HepG2 (cell line): ENCODE results near the gene RARG. TPM values are rescaled to one million over a fixed set of nuclear protein-coding genes. Genes with fewer than 3 reads are reported as not detected.
A peak's percentile ranks its signal among the peaks of the same experiment; 100 is the strongest.

Experiments
- ATAC-seq: fragments of 200-7000 bp; cut with Tn5 transposase; 3 replicates; pipeline ENCODE4 v1.9.1; 2020; ENCODE audit warnings: mild to moderate bottlenecking, moderate library complexity
- BruUV-seq: library from RNA; stranded (reverse); fragments of 400-500 nt; replicated peaks from 2 replicates; lab custom pipeline; 2021; lab: Mats Ljungman, UMichigan
- CTCF ChIA-PET: fragments of 300-600 bp; formaldehyde crosslinking; extraction: SDS; loops from one replicate; lab custom pipeline; 2021; ENCODE audit warnings: low total read pairs, inconsistent platforms, low intra/inter-chr PET ratio; lab: Yijun Ruan, JAX
- POLR2A ChIA-PET: fragments of 350-600 bp; sonication (Branson Sonifier 250); formaldehyde crosslinking; loops from one replicate; lab custom pipeline; 2020; ENCODE audit warnings: antibody characterized with exemption, inconsistent platforms; lab: Yijun Ruan, JAX
- DNase-seq: peaks from one replicate; pipeline ENCODE4 v3.0.0-alpha.2; 2015; ENCODE audit warnings: low spot score
- FAIRE-seq: peaks from 3 replicates; lab custom pipeline; 2011; peaks lifted over from hg19 to GRCh38; lab: Jason Lieb, UNC
- H2AFZ ChIP-seq: one replicate; pipeline ENCODE4 v1.6.1; 2011; ENCODE audit warnings: low read length, inconsistent platforms
- H3K27ac ChIP-seq: fragments of 300-600 bp; 3 replicates; pipeline ENCODE4 v1.8.0; 2011; ENCODE audit warnings: mixed run types, mild to moderate bottlenecking, mixed read lengths, low read length, inconsistent platforms; ENCODE audit not compliant: insufficient read depth; ENCODE audit errors: extremely low read length
- H3K27me3 ChIP-seq, 2 experiments: fragments of 200-600 bp in 1 of 2; 2 replicates in 1 of 2; 3 replicates in 1 of 2; pipeline versions ENCODE4 v1.6.0 to v1.8.0; 2011; ENCODE audit warnings: low read length in 2 of 2, mild to moderate bottlenecking in 2 of 2, moderate library complexity in 2 of 2, inconsistent platforms in 1 of 2; ENCODE audit not compliant: insufficient read depth in 2 of 2, control insufficient read depth in 1 of 2
- H3K36me3 ChIP-seq, 2 experiments: fragments of 200-600 bp in 1 of 2; replicated peaks in 1 of 2; 2 replicates in 1 of 2; 3 replicates in 1 of 2; pipeline versions ENCODE4 v1.5.1 to v1.8.0; 2011; ENCODE audit warnings: low read length in 2 of 2, inconsistent platforms in 1 of 2; ENCODE audit not compliant: insufficient read depth in 2 of 2, control insufficient read depth in 1 of 2
- H3K4me1 ChIP-seq: 2 replicates; pipeline ENCODE4 v1.5.1; 2012; ENCODE audit warnings: low read length, inconsistent platforms; ENCODE audit not compliant: insufficient read depth
- H3K4me2 ChIP-seq: 2 replicates; pipeline ENCODE4 v1.6.0; 2011; ENCODE audit warnings: low read depth, low read length, inconsistent platforms
- H3K4me3 ChIP-seq, 3 experiments: fragments of 200-600 bp in 1 of 3; sonication (generic), shearing (Covaris generic) in 1 of 3; replicated peaks in 1 of 3; 2 replicates each; pipeline ENCODE4 v1.5.1; 2011 to 2016; ENCODE audit warnings: low read length in 3 of 3, inconsistent platforms in 2 of 3, low read depth in 2 of 3, mild to moderate bottlenecking in 2 of 3, control low read depth in 1 of 3, mixed read lengths in 1 of 3; ENCODE audit not compliant: insufficient read depth in 1 of 3
- H3K79me2 ChIP-seq: one replicate; pipeline ENCODE4 v1.6.1; 2011; ENCODE audit warnings: low read length, inconsistent platforms; ENCODE audit not compliant: insufficient read depth
- H3K9ac ChIP-seq: 2 replicates; pipeline ENCODE4 v1.6.0; 2011; ENCODE audit warnings: mild to moderate bottlenecking, low read depth, low read length, inconsistent platforms; ENCODE audit not compliant: insufficient read depth
- H3K9me3 ChIP-seq: 2 replicates; pipeline ENCODE4 v1.5.1; 2012; ENCODE audit warnings: mild to moderate bottlenecking, low read length
- H4K20me1 ChIP-seq: 2 replicates; pipeline ENCODE4 v1.6.0; 2011; ENCODE audit warnings: inconsistent platforms, mild to moderate bottlenecking, low read length, moderate library complexity; ENCODE audit not compliant: insufficient read depth
- IKZF4 ChIP-seq: sonication (generic); formaldehyde crosslinking; IDR thresholded peaks from 2 replicates; pipeline ENCODE4 v1.5.1; 2020; ENCODE audit warnings: borderline replicate concordance, mild to moderate bottlenecking, low read depth, missing genetic modification reagents; ENCODE audit errors: not compliant biosample characterization
- IRF9 ChIP-seq: sonication (generic); formaldehyde crosslinking; IDR thresholded peaks from 2 replicates; pipeline ENCODE4 v1.8.0; 2022; ENCODE audit warnings: missing genetic modification reagents, mild to moderate bottlenecking, borderline replicate concordance
- KDM6A ChIP-seq: IDR thresholded peaks from 2 replicates; pipeline ENCODE4 v1.6.1; 2016; ENCODE audit warnings: low read depth
- PCBP2 ChIP-seq: fragments of 200-400 bp; formaldehyde crosslinking; optimal IDR thresholded peaks from 2 replicates; pipeline ENCODE3; 2018; ENCODE audit warnings: low read length, low read depth; ENCODE audit not compliant: poor library complexity, severe bottlenecking
- SIN3B ChIP-seq: fragments of 150-350 bp; IDR thresholded peaks from 2 replicates; pipeline ENCODE4 v1.6.1; 2014; ENCODE audit warnings: low read length
- XRCC5 ChIP-seq: fragments of 200-400 bp; formaldehyde crosslinking; optimal IDR thresholded peaks from 2 replicates; pipeline ENCODE3; 2017; ENCODE audit warnings: mild to moderate bottlenecking, low read length
- ZBTB21 ChIP-seq: sonication (generic); formaldehyde crosslinking; IDR thresholded peaks from 2 replicates; pipeline ENCODE4 v1.4.0; 2020; ENCODE audit warnings: missing genetic modification reagents
- ZKSCAN1 ChIP-seq: fragments of 150-350 bp; IDR thresholded peaks from 2 replicates; pipeline ENCODE4 v1.6.1; 2014; ENCODE audit warnings: low read length
- ZNF121 ChIP-seq: sonication (generic); formaldehyde crosslinking; IDR thresholded peaks from 2 replicates; pipeline ENCODE4 v1.5.0; 2020; ENCODE audit warnings: mild to moderate bottlenecking, missing genetic modification reagents
- ZNF354B ChIP-seq: sonication (generic); formaldehyde crosslinking; IDR thresholded peaks from 2 replicates; pipeline ENCODE4 v1.8.0; 2022; ENCODE audit warnings: mild to moderate bottlenecking, missing genetic modification reagents
- ZNF382 ChIP-seq: sonication (generic); formaldehyde crosslinking; IDR thresholded peaks from 2 replicates; pipeline ENCODE4 v1.5.0; 2020; ENCODE audit warnings: missing genetic modification reagents, mild to moderate bottlenecking, borderline replicate concordance
- ZNF562 ChIP-seq: sonication (generic); formaldehyde crosslinking; IDR thresholded peaks from 2 replicates; pipeline ENCODE4 v1.8.0; 2022; ENCODE audit warnings: missing genetic modification reagents, borderline replicate concordance
- ZNF577 ChIP-seq: sonication (generic); formaldehyde crosslinking; IDR thresholded peaks from 2 replicates; pipeline ENCODE4 v1.4.0; 2020; ENCODE audit warnings: mild to moderate bottlenecking, low read depth, missing genetic modification reagents, borderline replicate concordance
- ZNF605 ChIP-seq: sonication (generic); formaldehyde crosslinking; IDR thresholded peaks from 2 replicates; pipeline ENCODE4 v1.8.0; 2022; ENCODE audit warnings: mild to moderate bottlenecking, missing genetic modification reagents
- ZNF749 ChIP-seq: sonication (generic); formaldehyde crosslinking; IDR thresholded peaks from 2 replicates; pipeline ENCODE4 v1.8.0; 2022; ENCODE audit warnings: mild to moderate bottlenecking, missing genetic modification reagents, moderate library complexity, borderline replicate concordance
- WGBS: methylation state at CpG from one replicate; pipeline ENCODE4 v1.1.6; 2017; ENCODE audit warnings: low lambda C conversion rate; 5-methylcytosine and 5-hydroxymethylcytosine counted together
- in situ Hi-C: cut with HindIII; loops from 2 replicates; pipeline ENCODE4 v1.10.0; 2017; ENCODE audit warnings: low pct_unique_long_range_greater_than_20kb; ENCODE audit not compliant: extremely low pct_ligation_motif_present
- intact Hi-C: fragments of 100-400 bp; cut with micrococcal nuclease; formaldehyde crosslinking; loops from one replicate; pipeline ENCODE4 v1.10.0; 2022; ENCODE audit not compliant: unreplicated experiment
- polyA plus RNA-seq, 8 experiments: library from polyadenylated mRNA; depleted of rRNA in 3 of 8; stranded (reverse) in 7 of 8; unstranded in 1 of 8; fragments of >200 nt; fragmentation: Illumina TruSeq in 4 of 8; extraction: Trizol in 4 of 8; gene quantifications; 2 replicates each; pipeline versions ENCODE4 v1.2.1 to v1.2.3, GENCODE V29; 2011 to 2016; ENCODE audit warnings: low read depth in 4 of 8, missing spikeins in 1 of 8, mixed read lengths in 1 of 8; ENCODE audit not compliant: insufficient read depth in 1 of 8
- total RNA-seq, 5 experiments: library from RNA; depleted of rRNA; stranded (reverse); fragments of >200 nt; fragmentation: Illumina TruSeq; extraction: Trizol; gene quantifications; 2 replicates each; pipeline ENCODE4 v1.2.3, GENCODE V29; 2016; ENCODE audit warnings: low read depth in 1 of 5
- TF ChIP-seq, protein P1 (sequence below): fragments of 450-650 bp; IDR thresholded peaks from 2 replicates; pipeline ENCODE4 v1.6.1; 2017
- TF ChIP-seq, protein P2 (sequence below): sonication (generic); formaldehyde crosslinking; IDR thresholded peaks from 2 replicates; pipeline ENCODE4 v1.4.0; 2020; ENCODE audit warnings: mild to moderate bottlenecking, missing genetic modification reagents

Gene RARG
- total and polyA plus RNA-seq, 2 of the 13 experiments (the other 11 are each of a cell fraction or from before 2014, with no cell fraction given), result 0.77 to 1.5 TPM

GRCh38 chr12:53208877-53209463 is 23.0 kb downstream of the RARG start:
- POLR2A ChIA-PET, result interaction anchor here (1.1 kb wide), 1 partner anchor 22 kb away, joined by 5 read pairs; no protein-coding TSS in a partner anchor
- DNase-seq (no peak), FAIRE-seq (no peak), ATAC-seq (no peak)
- 33% methylated on average over 7 of the region's 7 CpGs for WGBS
- Histone ChIP-seq H3K27me3 (peaks cover 2 to 15% of the 10 kb centered on the region in 2 experiments; a peak in 3 of 5 replicates), H3K36me3 (no peaks in the 10 kb centered on the region; a peak in 1 of 5 replicates), H3K4me3 (peak overlapping the region in 1 of 3 experiments; percentile 3; a peak in 1 of 6 replicates), H2AFZ (no peak overlapping the region), H3K27ac (no peak overlapping the region), H3K9me3 (no peaks in the 10 kb centered on the region), H4K20me1 (no peaks in the 10 kb centered on the region), H3K4me2 (peak overlapping the region; percentile 23; the same call in 1 of the 2 replicates), H3K4me1 (peaks cover 26% of the 10 kb centered on the region), H3K79me2 (no peaks in the 10 kb centered on the region), H3K9ac (no peak overlapping the region)
- intact Hi-C loops, result no loop called here
- in situ Hi-C loops, result no loop called here
- BruUV-seq, result no TSS peak
- no peak for TF ChIP-seq ZNF562 (CRISPR knock-in tag)
- TF ChIP-seq ZNF382 (CRISPR knock-in tag), result no peak
- TF ChIP-seq IRF9, result no peak
- TF ChIP-seq IKZF4, result no peak
- no peak for TF ChIP-seq KDM6A (CRISPR knock-in tag)
- TF ChIP-seq ZNF577 (CRISPR knock-in tag), result no peak
- TF ChIP-seq, protein P1, sequence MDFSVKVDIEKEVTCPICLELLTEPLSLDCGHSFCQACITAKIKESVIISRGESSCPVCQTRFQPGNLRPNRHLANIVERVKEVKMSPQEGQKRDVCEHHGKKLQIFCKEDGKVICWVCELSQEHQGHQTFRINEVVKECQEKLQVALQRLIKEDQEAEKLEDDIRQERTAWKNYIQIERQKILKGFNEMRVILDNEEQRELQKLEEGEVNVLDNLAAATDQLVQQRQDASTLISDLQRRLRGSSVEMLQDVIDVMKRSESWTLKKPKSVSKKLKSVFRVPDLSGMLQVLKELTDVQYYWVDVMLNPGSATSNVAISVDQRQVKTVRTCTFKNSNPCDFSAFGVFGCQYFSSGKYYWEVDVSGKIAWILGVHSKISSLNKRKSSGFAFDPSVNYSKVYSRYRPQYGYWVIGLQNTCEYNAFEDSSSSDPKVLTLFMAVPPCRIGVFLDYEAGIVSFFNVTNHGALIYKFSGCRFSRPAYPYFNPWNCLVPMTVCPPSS, result no peak
- no peak for TF ChIP-seq ZNF605 (CRISPR knock-in tag)
- TF ChIP-seq ZNF749 (CRISPR knock-in tag), result no peak
- TF ChIP-seq, protein P2, sequence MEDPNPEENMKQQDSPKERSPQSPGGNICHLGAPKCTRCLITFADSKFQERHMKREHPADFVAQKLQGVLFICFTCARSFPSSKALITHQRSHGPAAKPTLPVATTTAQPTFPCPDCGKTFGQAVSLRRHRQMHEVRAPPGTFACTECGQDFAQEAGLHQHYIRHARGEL (CRISPR knock-in tag), result no peak
- TF ChIP-seq PCBP2, result no peak
- no peak for TF ChIP-seq ZKSCAN1
- no peak for TF ChIP-seq SIN3B
- TF ChIP-seq ZBTB21 (CRISPR knock-in tag), result no peak
- no peak for TF ChIP-seq ZNF354B
- no peak for TF ChIP-seq ZNF121 (CRISPR knock-in tag)
- TF ChIP-seq XRCC5, result no peak
- TF ChIP-seq, all 625 proteins: peak for 0
- CTCF ChIA-PET, result no interaction called here
